H9 (cell line): ENCODE results near the gene CD48. TPM values are rescaled to one million over a fixed set of nuclear protein-coding genes. Genes with fewer than 3 reads are reported as not detected.

Experiments
- DNase-seq: peaks from one replicate; pipeline ENCODE4 v3.0.0-alpha.2; 2017
- H2AFZ ChIP-seq: one replicate; pipeline ENCODE4 v1.6.1; 2013; ENCODE audit warnings: mild to moderate bottlenecking, low read length, control low read depth, moderate library complexity
- H2AK5ac ChIP-seq: 2 replicates; pipeline ENCODE4 v1.6.1; 2013; ENCODE audit warnings: low read length, control low read depth, mixed read lengths; ENCODE audit not compliant: insufficient read length
- H2BK120ac ChIP-seq: one replicate; pipeline ENCODE4 v1.6.1; 2013; ENCODE audit warnings: low read depth, mild to moderate bottlenecking, low read length, control low read depth, inconsistent platforms; ENCODE audit not compliant: poor library complexity, severe bottlenecking
- H2BK12ac ChIP-seq: 2 replicates; pipeline ENCODE4 v1.6.1; 2013; ENCODE audit warnings: low read length, control low read depth, mixed read lengths, low read depth; ENCODE audit not compliant: insufficient read length
- H2BK15ac ChIP-seq: 2 replicates; pipeline ENCODE4 v1.6.1; 2013; ENCODE audit warnings: low read depth, low read length, control low read depth
- H2BK20ac ChIP-seq: one replicate; pipeline ENCODE4 v1.6.1; 2013; ENCODE audit warnings: low read depth, mild to moderate bottlenecking, low read length, control low read depth, inconsistent platforms; ENCODE audit not compliant: poor library complexity, severe bottlenecking
- H2BK5ac ChIP-seq: 2 replicates; pipeline ENCODE4 v1.6.1; 2013; ENCODE audit warnings: low read length, control low read depth, mixed read lengths; ENCODE audit not compliant: insufficient read length
- H3K14ac ChIP-seq: 2 replicates; pipeline ENCODE4 v1.6.1; 2013; ENCODE audit warnings: low read length, control low read depth; ENCODE audit not compliant: insufficient read depth
- H3K18ac ChIP-seq: 2 replicates; pipeline ENCODE4 v1.6.1; 2013; ENCODE audit warnings: low read depth, mild to moderate bottlenecking, mixed read lengths, low read length, control low read depth; ENCODE audit not compliant: insufficient read length
- H3K23ac ChIP-seq: 2 replicates; pipeline ENCODE4 v1.6.1; 2013; ENCODE audit warnings: low read length, control low read depth, mixed read lengths, low read depth; ENCODE audit not compliant: insufficient read length
- H3K23me2 ChIP-seq: 2 replicates; pipeline ENCODE4 v1.6.1; 2013; ENCODE audit warnings: low read depth, mild to moderate bottlenecking, mixed read lengths, low read length, control low read depth; ENCODE audit not compliant: insufficient read length, poor library complexity, severe bottlenecking
- H3K27ac ChIP-seq: 2 replicates; pipeline ENCODE4 v1.5.1; 2013; ENCODE audit warnings: low read length, control low read depth, mixed read lengths, low read depth; ENCODE audit not compliant: insufficient read length
- H3K27me3 ChIP-seq: 2 replicates; pipeline ENCODE4 v1.6.1; 2013; ENCODE audit warnings: low read length, control low read depth, inconsistent platforms; ENCODE audit not compliant: insufficient read depth
- H3K4ac ChIP-seq: 2 replicates; pipeline ENCODE4 v1.6.1; 2013; ENCODE audit warnings: low read depth, mild to moderate bottlenecking, control low read depth, inconsistent platforms, low read length, moderate library complexity
- H3K4me1 ChIP-seq: 2 replicates; pipeline ENCODE4 v1.6.1; 2013; ENCODE audit warnings: low read length, control low read depth, inconsistent platforms; ENCODE audit not compliant: insufficient read depth
- H3K4me2 ChIP-seq: 2 replicates; pipeline ENCODE4 v1.6.1; 2013; ENCODE audit warnings: low read length, control low read depth, mixed read lengths; ENCODE audit not compliant: insufficient read length, insufficient read depth
- H3K56ac ChIP-seq: 2 replicates; pipeline ENCODE4 v1.6.1; 2013; ENCODE audit warnings: low read depth, mild to moderate bottlenecking, mixed read lengths, low read length, control low read depth; ENCODE audit not compliant: insufficient read length
- H3K79me1 ChIP-seq: 2 replicates; pipeline ENCODE4 v1.6.1; 2013; ENCODE audit warnings: low read depth, mild to moderate bottlenecking, moderate library complexity, low read length, control low read depth, inconsistent platforms; ENCODE audit not compliant: insufficient read depth, poor library complexity, severe bottlenecking
- H3K79me2 ChIP-seq: 2 replicates; pipeline ENCODE4 v1.6.1; 2013; ENCODE audit warnings: low read length, control low read depth, inconsistent platforms; ENCODE audit not compliant: insufficient read depth
- H3K9ac ChIP-seq: 2 replicates; pipeline ENCODE4 v1.6.1; 2013; ENCODE audit warnings: low read length, control low read depth, mixed read lengths; ENCODE audit not compliant: insufficient read length; ENCODE audit errors: extremely low read depth
- H3K9me3 ChIP-seq: one replicate; pipeline ENCODE4 v1.6.1; 2013; ENCODE audit warnings: low read depth, low read length, inconsistent platforms; ENCODE audit not compliant: control insufficient read depth
- H3T11ph ChIP-seq: one replicate; pipeline ENCODE4 v1.6.1; 2013; ENCODE audit warnings: mild to moderate bottlenecking, low read length, control low read depth, inconsistent platforms
- H4K20me1 ChIP-seq: one replicate; pipeline ENCODE4 v1.6.1; 2013; ENCODE audit not compliant: control insufficient read depth, insufficient read length, insufficient read depth
- H4K5ac ChIP-seq: 2 replicates; pipeline ENCODE4 v1.6.1; 2013; ENCODE audit warnings: low read depth, mild to moderate bottlenecking, mixed read lengths, low read length, control low read depth; ENCODE audit not compliant: insufficient read length
- H4K8ac ChIP-seq: replicated peaks from 2 replicates; pipeline ENCODE4 v1.6.1; 2013; ENCODE audit warnings: low read length, control low read depth, mixed read lengths, low read depth; ENCODE audit not compliant: insufficient read length
- H4K91ac ChIP-seq: 2 replicates; pipeline ENCODE4 v1.6.1; 2013; ENCODE audit warnings: low read depth, mild to moderate bottlenecking, moderate library complexity, mixed read lengths, low read length, control low read depth; ENCODE audit not compliant: insufficient read length
- H3K27ac Mint-ChIP-seq, 3 experiments: 2 replicates in 2 of 3; 3 replicates in 1 of 3; pipeline ENCODE4 v1.8.0; 2020 to 2021; ENCODE audit warnings: mixed read lengths in 3 of 3, mild to moderate bottlenecking in 1 of 3, moderate library complexity in 1 of 3
- H3K27me3 Mint-ChIP-seq: 2 replicates; pipeline ENCODE4 v1.8.0; 2021; ENCODE audit warnings: low read depth, mild to moderate bottlenecking, moderate library complexity, mixed read lengths
- H3K36me3 Mint-ChIP-seq, 3 experiments: 2 replicates in 2 of 3; 3 replicates in 1 of 3; pipeline ENCODE4 v1.8.0; 2020 to 2021; ENCODE audit warnings: low read depth in 3 of 3, mixed read lengths in 3 of 3; ENCODE audit not compliant: insufficient read depth in 1 of 3
- H3K4me1 Mint-ChIP-seq, 2 experiments: 2 replicates each; pipeline ENCODE4 v1.8.0; 2020; ENCODE audit warnings: mixed read lengths in 2 of 2
- H3K4me3 Mint-ChIP-seq, 2 experiments: 2 replicates in 1 of 2; 3 replicates in 1 of 2; pipeline ENCODE4 v1.8.0; 2020 to 2021; ENCODE audit warnings: mild to moderate bottlenecking in 2 of 2, mixed read lengths in 2 of 2, moderate library complexity in 1 of 2
- H3K9me3 Mint-ChIP-seq, 2 experiments: 2 replicates in 1 of 2; 3 replicates in 1 of 2; pipeline ENCODE4 v1.8.0; 2020; ENCODE audit warnings: mild to moderate bottlenecking in 2 of 2, mixed read lengths in 2 of 2, moderate library complexity in 1 of 2
- CTCF ChIP-seq: fragments of 200-600 bp; sonication (generic); conservative IDR thresholded peaks from 3 replicates; pipeline ENCODE4 v1.8.0; 2021; ENCODE audit warnings: antibody characterized with exemption, mild to moderate bottlenecking
- total RNA-seq: library from RNA; stranded (reverse); gene quantifications from 2 replicates; pipeline ENCODE4 v1.2.1, GENCODE V29; 2021

The CD48 gene
- total RNA-seq, 1 experiment from 2014 or later = not detected

DNA sequence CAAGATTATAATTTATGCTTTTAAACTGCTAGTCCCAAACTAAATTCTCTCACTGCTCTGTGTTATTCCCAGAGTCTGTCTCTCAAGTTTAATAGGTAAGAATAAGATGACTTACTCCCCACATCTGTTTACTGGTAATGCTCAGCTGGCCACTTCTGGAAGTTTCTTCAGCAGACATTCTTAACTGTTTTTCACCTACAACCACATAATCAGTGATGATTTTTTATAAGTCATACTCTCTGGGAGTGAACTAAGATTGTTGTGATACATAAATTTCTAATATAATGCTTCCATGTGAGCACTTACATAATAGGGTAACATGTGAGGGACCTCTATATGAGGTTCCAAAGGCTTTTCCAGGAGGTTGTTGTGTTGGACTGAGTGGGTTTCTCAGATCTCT, 36.1 kb upstream of the CD48 start:
- no peak overlapping the region for H2AFZ ChIP-seq
- H3K9me3 Mint-ChIP-seq = no peaks in the 10 kb centered on the region
- no peak overlapping the region for H3K56ac ChIP-seq
- no peak overlapping the region for H2BK20ac ChIP-seq
- H2BK5ac ChIP-seq = no peak overlapping the region
- H2AK5ac ChIP-seq = no peak overlapping the region
- no peaks in the 10 kb centered on the region for H3K9me3 ChIP-seq
- H3K79me2 ChIP-seq = no peaks in the 10 kb centered on the region
- H3K4ac ChIP-seq = no peak overlapping the region
- H3K27ac ChIP-seq = no peak overlapping the region
- no peak overlapping the region for H3K4me3 Mint-ChIP-seq
- DNase-seq = no peak
- peaks cover 2% of the 10 kb centered on the region; the same call in 1 of the 2 replicates for H3K27me3 Mint-ChIP-seq
- H3K23me2 ChIP-seq = no peaks in the 10 kb centered on the region
- H2BK120ac ChIP-seq = no peak overlapping the region
- H4K91ac ChIP-seq = no peak overlapping the region
- no peak overlapping the region for H3T11ph ChIP-seq
- peaks cover 7% of the 10 kb centered on the region; the same call in 1 of the 2 replicates for H3K4me1 ChIP-seq
- no peak overlapping the region for H3K9ac ChIP-seq
- H3K79me1 ChIP-seq = no peaks in the 10 kb centered on the region
- no peak overlapping the region for H2BK12ac ChIP-seq
- H3K4me1 Mint-ChIP-seq = peaks cover 20 to 26% of the 10 kb centered on the region in 2 experiments
- no peaks in the 10 kb centered on the region for H4K20me1 ChIP-seq
- H4K5ac ChIP-seq = no peak overlapping the region
- no peak overlapping the region for H3K27ac Mint-ChIP-seq
- no peak overlapping the region for H3K23ac ChIP-seq
- H3K18ac ChIP-seq = no peak overlapping the region
- no peak overlapping the region for H4K8ac ChIP-seq
- H3K27me3 ChIP-seq = no peaks in the 10 kb centered on the region
- TF ChIP-seq CTCF = no peak
- no peaks in the 10 kb centered on the region for H3K36me3 Mint-ChIP-seq
- H3K4me2 ChIP-seq = no peak overlapping the region
- no peak overlapping the region for H2BK15ac ChIP-seq
- H3K14ac ChIP-seq = no peak overlapping the region
